Activated CD4-positive, alpha-beta T cell treated with anti-CD3 and anti-CD28 coated beads, Interleukin-2, amount 10 ng/mL, durations not matched to agents 7 days and 5 days (primary cell): ENCODE data around the gene ZBTB42. TPM values are rescaled to one million over a fixed set of nuclear protein-coding genes. Genes with fewer than 3 reads are reported as not detected.
"Not testable (repeated sequence)": the region's sequence is repeated elsewhere in the genome, so short reads cannot be mapped to it uniquely, and the experiment has no call there.

ENCODE experiments used
- CTCF ChIA-PET: fragments of 350-600 bp; sonication (Branson Sonifier 250); formaldehyde crosslinking; loops from one replicate; lab custom pipeline; 2021; ENCODE audit warnings: antibody characterized with exemption; lab: Charles Lee
- POLR2A ChIA-PET: fragments of 350-600 bp; sonication (Branson Sonifier 250); formaldehyde crosslinking; loops from one replicate; lab custom pipeline; 2021; ENCODE audit warnings: antibody characterized with exemption; lab: Charles Lee
- DNase-seq: peaks from one replicate; pipeline ENCODE4 v3.0.0-alpha.2; 2020
- H3K27ac Mint-ChIP-seq: one replicate; pipeline ENCODE4 v1.8.0; 2021; ENCODE audit warnings: mild to moderate bottlenecking, moderate library complexity, mixed read lengths
- H3K27me3 Mint-ChIP-seq: one replicate; pipeline ENCODE4 v1.8.0; 2021; ENCODE audit warnings: mixed read lengths
- H3K36me3 Mint-ChIP-seq: one replicate; pipeline ENCODE4 v1.8.0; 2021; ENCODE audit warnings: low read depth, mixed read lengths
- H3K4me1 Mint-ChIP-seq: one replicate; pipeline ENCODE4 v1.8.0; 2021; ENCODE audit warnings: mixed read lengths
- H3K4me3 Mint-ChIP-seq: one replicate; pipeline ENCODE4 v1.8.0; 2021; ENCODE audit warnings: mild to moderate bottlenecking, moderate library complexity, mixed read lengths
- H3K9me3 Mint-ChIP-seq: one replicate; pipeline ENCODE4 v1.8.0; 2021; ENCODE audit warnings: mixed read lengths
- total RNA-seq, 2 experiments: library from RNA; stranded (reverse); gene quantifications; one replicate each; pipeline ENCODE4 v1.2.3, GENCODE V29; 2021

Gene ZBTB42
- total RNA-seq, 2 experiments from 2014 or later = 4.5 to 5.8 TPM

- H3K9me3 Mint-ChIP-seq, POLR2A ChIA-PET, H3K4me3 Mint-ChIP-seq, CTCF ChIA-PET, H3K4me1 Mint-ChIP-seq, DNase-seq, H3K36me3 Mint-ChIP-seq, H3K27ac Mint-ChIP-seq: not testable (repeated sequence)
- peaks cover 18% of the 10 kb centered on the region for H3K27me3 Mint-ChIP-seq
Measured at GRCh38 chr14:104836171-104836935, 35.5 kb downstream of the ZBTB42 start.

DNA sequence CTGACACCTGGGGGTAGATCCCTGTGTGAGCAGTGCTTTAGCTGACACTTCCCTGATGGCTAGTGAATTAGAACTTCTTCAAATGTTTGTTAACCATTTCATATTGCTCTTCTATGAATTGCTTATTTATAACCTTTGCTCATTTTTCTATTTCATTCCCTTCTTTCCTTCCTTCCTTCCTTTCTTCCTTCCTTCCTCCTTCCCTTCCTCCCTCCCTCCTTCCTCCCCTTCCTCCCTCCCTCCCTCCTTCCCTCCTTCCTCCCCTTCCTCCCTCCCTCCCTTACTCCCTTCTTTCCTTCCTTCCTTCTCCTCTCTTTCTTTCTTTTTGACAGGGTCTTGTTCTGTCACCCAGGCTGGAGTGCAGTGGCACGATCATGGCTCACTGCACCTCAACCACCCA, 40.8 kb downstream of the ZBTB42 start:
- H3K9me3 Mint-ChIP-seq = no peaks in the 10 kb centered on the region
- no peak for DNase-seq
- H3K4me1 Mint-ChIP-seq = no peaks in the 10 kb centered on the region
- no peak overlapping the region for H3K27ac Mint-ChIP-seq
- CTCF ChIA-PET = no interaction called here
- H3K27me3 Mint-ChIP-seq = peaks cover 67% of the 10 kb centered on the region
- POLR2A ChIA-PET = no interaction called here
- H3K4me3 Mint-ChIP-seq = no peak overlapping the region
- H3K36me3 Mint-ChIP-seq = no peaks in the 10 kb centered on the region

DNA sequence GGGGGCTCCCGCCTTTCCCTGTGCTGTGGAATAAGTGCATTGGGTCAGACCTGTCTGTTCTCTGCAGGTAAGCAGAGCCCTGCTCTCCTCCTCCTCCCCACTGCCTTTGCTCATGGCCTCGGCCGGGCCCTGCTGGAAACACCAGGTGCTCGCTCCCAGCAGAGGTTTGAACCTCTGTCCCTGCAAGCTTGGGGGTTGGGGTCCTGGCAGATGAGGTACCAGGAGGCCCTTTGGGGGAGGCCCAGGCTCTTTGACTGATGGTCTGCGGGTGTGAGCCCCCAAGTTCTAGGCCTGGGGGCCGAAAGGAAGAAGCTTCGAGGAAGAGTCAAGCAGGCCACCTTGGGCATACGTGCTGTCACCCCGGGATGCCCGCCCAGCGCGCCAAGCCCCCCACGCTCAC, 42.1 kb downstream of the ZBTB42 start:
- Mint-ChIP-seq H3K36me3 (no peaks in the 10 kb centered on the region), H3K4me3 (no peak overlapping the region), H3K27me3 (peaks cover 67% of the 10 kb centered on the region), H3K4me1 (no peaks in the 10 kb centered on the region), H3K9me3 (no peaks in the 10 kb centered on the region), H3K27ac (no peak overlapping the region)
- DNase-seq = no peak
- ChIA-PET CTCF (interaction anchor here (1.1 kb wide), 1 partner anchor 17 kb away, joined by 4 read pairs; no protein-coding TSS in a partner anchor), POLR2A (no interaction called here)

- no peaks in the 10 kb centered on the region for H3K36me3 Mint-ChIP-seq
- no peak overlapping the region for H3K4me3 Mint-ChIP-seq
- no peak overlapping the region for H3K27ac Mint-ChIP-seq
- POLR2A ChIA-PET = no interaction called here
- CTCF ChIA-PET = interaction anchor here (1.1 kb wide), 1 partner anchor 18 kb away, joined by 4 read pairs; no protein-coding TSS in a partner anchor
- no peak for DNase-seq
- no peaks in the 10 kb centered on the region for H3K9me3 Mint-ChIP-seq
- H3K4me1 Mint-ChIP-seq = no peaks in the 10 kb centered on the region
- H3K27me3 Mint-ChIP-seq = peaks cover 65% of the 10 kb centered on the region
Measured at GRCh38 chr14:104843442-104844305, 42.8 kb downstream of the ZBTB42 start.

- Mint-ChIP-seq H3K27ac (no peak overlapping the region), H3K9me3 (no peaks in the 10 kb centered on the region), H3K36me3 (no peaks in the 10 kb centered on the region), H3K27me3 (peaks cover 61% of the 10 kb centered on the region), H3K4me1 (no peaks in the 10 kb centered on the region), H3K4me3 (no peak overlapping the region)
- CTCF ChIA-PET = no interaction called here
- POLR2A ChIA-PET = no interaction called here
- no peak for DNase-seq
Measured at GRCh38 chr14:104844306-104845032, 43.6 kb downstream of the ZBTB42 start.

- H3K27ac Mint-ChIP-seq = no peak overlapping the region
- no peaks in the 10 kb centered on the region for H3K9me3 Mint-ChIP-seq
- no peak for DNase-seq
- no peaks in the 10 kb centered on the region for H3K36me3 Mint-ChIP-seq
- peaks cover 61% of the 10 kb centered on the region for H3K27me3 Mint-ChIP-seq
- ChIA-PET CTCF (interaction anchor here (1.6 kb wide), 1 partner anchor 18 kb away, joined by 4 read pairs; no protein-coding TSS in a partner anchor), POLR2A (no interaction called here)
- no peaks in the 10 kb centered on the region for H3K4me1 Mint-ChIP-seq
- no peak overlapping the region for H3K4me3 Mint-ChIP-seq
Measured at GRCh38 chr14:104845033-104845666, 44.2 kb downstream of the ZBTB42 start.

DNA sequence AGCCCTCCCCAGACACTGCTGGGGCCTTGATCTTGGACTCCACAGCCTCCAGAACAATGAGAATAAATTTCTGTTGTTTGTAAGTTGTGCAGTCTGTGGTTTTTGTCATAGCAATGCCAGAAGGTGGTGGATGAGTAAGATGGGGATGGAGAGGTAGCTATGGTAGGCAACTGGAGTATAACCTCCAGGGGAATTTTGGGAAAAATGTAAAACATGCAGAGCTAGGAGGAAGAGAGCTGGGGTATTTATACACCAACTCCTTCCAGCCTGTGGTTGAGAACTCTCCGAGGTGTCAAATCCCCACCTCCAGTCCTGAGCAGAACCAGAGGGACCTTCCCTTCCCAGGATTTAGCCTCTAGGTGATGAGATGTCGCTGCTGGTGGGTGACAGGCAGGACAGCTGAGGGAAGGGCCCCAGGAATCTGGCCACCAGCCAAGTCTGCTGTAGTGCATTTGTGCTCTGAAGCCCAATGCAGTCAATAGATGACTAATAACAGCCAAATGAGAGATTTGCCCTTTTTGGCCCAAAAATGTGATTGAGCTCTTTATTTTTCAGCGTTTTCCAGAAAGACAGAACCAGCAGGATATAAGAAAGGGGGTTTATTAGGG, 45.0 kb downstream of the ZBTB42 start:
- Mint-ChIP-seq H3K9me3 (no peaks in the 10 kb centered on the region), H3K36me3 (no peaks in the 10 kb centered on the region), H3K4me1 (no peaks in the 10 kb centered on the region), H3K4me3 (no peak overlapping the region), H3K27ac (no peak overlapping the region), H3K27me3 (peaks cover 59% of the 10 kb centered on the region)
- DNase-seq = no peak
- POLR2A ChIA-PET = no interaction called here
- CTCF ChIA-PET = interaction anchor here (1.0 to 1.6 kb wide), 3 partner anchors 19 to 511 kb away, joined by 3 to 4 read pairs (median 3); no protein-coding TSS in a partner anchor

DNA sequence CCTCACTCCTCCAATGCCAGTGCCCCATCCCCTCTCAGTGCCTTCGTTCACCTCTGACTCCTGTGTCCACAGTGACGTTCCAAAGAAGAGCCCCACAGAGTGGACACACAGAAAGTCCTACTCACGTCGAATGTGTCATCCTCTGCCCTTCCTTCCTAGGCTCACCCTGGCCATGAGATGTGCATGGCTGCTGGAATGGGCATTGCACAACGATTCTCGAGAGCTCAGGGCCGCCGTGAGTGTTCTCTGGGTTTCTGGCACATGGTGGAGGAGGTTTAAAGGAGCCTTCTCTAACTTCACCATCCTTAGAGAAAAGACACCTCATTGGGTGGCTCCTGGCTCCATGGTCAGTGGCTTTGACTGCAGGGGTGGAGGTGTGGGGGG, 51.4 kb downstream of the ZBTB42 start:
- Mint-ChIP-seq H3K27me3 (peaks cover 12% of the 10 kb centered on the region), H3K4me3 (no peak overlapping the region), H3K9me3 (no peaks in the 10 kb centered on the region), H3K4me1 (no peaks in the 10 kb centered on the region), H3K27ac (no peak overlapping the region), H3K36me3 (no peaks in the 10 kb centered on the region)
- ChIA-PET POLR2A (no interaction called here), CTCF (no interaction called here)
- DNase-seq = no peak

Other genes with a start within 250 kb of the ZBTB42 start
- gene C14orf180, start 221.3 kb upstream of the ZBTB42 start, total RNA-seq = not detected
- gene TMEM179, start 196.3 kb upstream of the ZBTB42 start, total RNA-seq = not detected
- gene INF2, start 111.5 kb upstream of the ZBTB42 start, total RNA-seq = 100 to 1,000 TPM; 163 to 171 TPM
- 1 to 10 TPM in 1 of 2 experiments, under 1 TPM in 1; 0.81 to 1.2 TPM for gene ADSS1, start 76.9 kb upstream of the ZBTB42 start, total RNA-seq
- 100 to 1,000 TPM in 1 of 2 experiments, 10 to 100 TPM in 1; 84.7 to 135 TPM for gene SIVA1, start 48.0 kb upstream of the ZBTB42 start, total RNA-seq
- 100 to 1,000 TPM; 159 to 166 TPM for gene AKT1, start 5.4 kb upstream of the ZBTB42 start, total RNA-seq
- 1 to 10 TPM; 3.0 TPM for gene CEP170B, start 64.2 kb downstream of the ZBTB42 start, total RNA-seq
- gene PLD4, start 123.8 kb downstream of the ZBTB42 start, total RNA-seq = not detected
- not detected for gene AHNAK2, start 177.3 kb downstream of the ZBTB42 start, total RNA-seq
- under 1 TPM; 0.60 to 0.77 TPM for gene CLBA1, start 184.7 kb downstream of the ZBTB42 start, total RNA-seq
- 10 to 100 TPM; 53.0 to 56.6 TPM for gene CDCA4, start 220.0 kb downstream of the ZBTB42 start, total RNA-seq